Liver (tissue), 3 donors: ENCODE results near the gene MINAR1.

ENCODE experiments used
- EGR1 ChIP-seq, 2 donors: IDR thresholded peaks; 2 replicates each; pipeline ENCODE4 v1.6.1; 2016 to 2018; ENCODE audit warnings: antibody characterized with exemption in 2 of 2, low read depth in 2 of 2
- JUND ChIP-seq, 2 donors: IDR thresholded peaks; 2 replicates each; pipeline ENCODE4 v1.6.1; 2016; ENCODE audit warnings: antibody characterized with exemption in 2 of 2
- MAX ChIP-seq: IDR thresholded peaks from 2 replicates; pipeline ENCODE4 v1.6.1; 2016; ENCODE audit warnings: antibody characterized with exemption
- RAD21 ChIP-seq, 2 donors: IDR thresholded peaks; 2 replicates each; pipeline ENCODE4 v1.6.1; 2016; ENCODE audit warnings: antibody characterized with exemption in 2 of 2, mild to moderate bottlenecking in 2 of 2
- TF ChIP-seq, protein P1 (sequence below): fragments of 150-350 bp; IDR thresholded peaks from 2 replicates; pipeline ENCODE4 v1.5.1; 2017; ENCODE audit warnings: improper control_type of control experiment, low read depth, low read length; ENCODE audit not compliant: missing input control
- donor health status: healthy.
- donor health status: healthy.

- TF ChIP-seq, protein P1, sequence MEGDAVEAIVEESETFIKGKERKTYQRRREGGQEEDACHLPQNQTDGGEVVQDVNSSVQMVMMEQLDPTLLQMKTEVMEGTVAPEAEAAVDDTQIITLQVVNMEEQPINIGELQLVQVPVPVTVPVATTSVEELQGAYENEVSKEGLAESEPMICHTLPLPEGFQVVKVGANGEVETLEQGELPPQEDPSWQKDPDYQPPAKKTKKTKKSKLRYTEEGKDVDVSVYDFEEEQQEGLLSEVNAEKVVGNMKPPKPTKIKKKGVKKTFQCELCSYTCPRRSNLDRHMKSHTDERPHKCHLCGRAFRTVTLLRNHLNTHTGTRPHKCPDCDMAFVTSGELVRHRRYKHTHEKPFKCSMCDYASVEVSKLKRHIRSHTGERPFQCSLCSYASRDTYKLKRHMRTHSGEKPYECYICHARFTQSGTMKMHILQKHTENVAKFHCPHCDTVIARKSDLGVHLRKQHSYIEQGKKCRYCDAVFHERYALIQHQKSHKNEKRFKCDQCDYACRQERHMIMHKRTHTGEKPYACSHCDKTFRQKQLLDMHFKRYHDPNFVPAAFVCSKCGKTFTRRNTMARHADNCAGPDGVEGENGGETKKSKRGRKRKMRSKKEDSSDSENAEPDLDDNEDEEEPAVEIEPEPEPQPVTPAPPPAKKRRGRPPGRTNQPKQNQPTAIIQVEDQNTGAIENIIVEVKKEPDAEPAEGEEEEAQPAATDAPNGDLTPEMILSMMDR, result no peak
- TF ChIP-seq MAX, result no peak
- TF ChIP-seq JUND (IDR thresholded peaks at IDR 0.05), result no peak
- TF ChIP-seq RAD21 (IDR thresholded peaks at IDR 0.05), result no peak
- TF ChIP-seq EGR1 (IDR thresholded peaks at IDR 0.05; ENCODE audit: low read depth in 2 of 2), result no peak
Measured at GRCh38 chr15:79436037-79436780, 4.1 kb downstream of the MINAR1 start.
